ENCODE results near the gene SEC22A. TPM values are rescaled to one million over a fixed set of nuclear protein-coding genes. Genes with fewer than 3 reads are reported as not detected.

Gene SEC22A
- total RNA-seq, 3 donors from 2014 or later = 28.5 to 45.2 (median 33.1) TPM

GRCh38 chr3:123310186-123310585 is 108.4 kb downstream of the SEC22A start:
- intact Hi-C loops (cut with DNase I; ENCODE audit: low total_unique reads) = no loop called here
- Histone ChIP-seq H3K4me1 (no peaks in the 10 kb centered on the region), H3K36me3 (no peaks in the 10 kb centered on the region), H3K27me3 (no peaks in the 10 kb centered on the region), H3K9me3 (no peaks in the 10 kb centered on the region), H3K27ac (no peak overlapping the region), H3K4me3 (no peak overlapping the region)
- TF ChIP-seq CTCF (IDR thresholded peaks at IDR 0.05) (no peak), POLR2AphosphoS5 (IDR thresholded peaks at IDR 0.05) (no peak), POLR2A (IDR thresholded peaks at IDR 0.05) (no peak)
- DNase-seq (ENCODE audit: low spot score in 2 of 2) = no peak

- H3K9me3 ChIP-seq = no peaks in the 10 kb centered on the region
- no peak for DNase-seq (ENCODE audit: low spot score in 2 of 2)
- no peak overlapping the region for H3K4me3 ChIP-seq
- no peaks in the 10 kb centered on the region for H3K4me1 ChIP-seq
- H3K36me3 ChIP-seq = no peaks in the 10 kb centered on the region
- H3K27me3 ChIP-seq = no peaks in the 10 kb centered on the region
- intact Hi-C loops (cut with DNase I; ENCODE audit: low total_unique reads) = no loop called here
- H3K27ac ChIP-seq = no peak overlapping the region
- TF ChIP-seq POLR2AphosphoS5 (IDR thresholded peaks at IDR 0.05) (no peak), CTCF (IDR thresholded peaks at IDR 0.05) (no peak), POLR2A (IDR thresholded peaks at IDR 0.05) (no peak)
These were observed 109.0 kb downstream of the SEC22A start for GRCh38 chr3:123310741-123311140.

- H3K27ac ChIP-seq = no peak overlapping the region
- no peak overlapping the region for H3K4me3 ChIP-seq
- no peaks in the 10 kb centered on the region for H3K4me1 ChIP-seq
- DNase-seq (ENCODE audit: low spot score in 2 of 2) = no peak
- intact Hi-C loops (cut with DNase I; ENCODE audit: low total_unique reads) = no loop called here
- TF ChIP-seq POLR2A (IDR thresholded peaks at IDR 0.05) (no peak), POLR2AphosphoS5 (IDR thresholded peaks at IDR 0.05) (no peak), CTCF (IDR thresholded peaks at IDR 0.05) (no peak)
- H3K36me3 ChIP-seq = no peaks in the 10 kb centered on the region
- no peaks in the 10 kb centered on the region for H3K27me3 ChIP-seq
- no peaks in the 10 kb centered on the region for H3K9me3 ChIP-seq
These were observed 109.5 kb downstream of the SEC22A start for GRCh38 chr3:123311201-123311600.

- no peaks in the 10 kb centered on the region for H3K27me3 ChIP-seq
- no peak overlapping the region for H3K4me3 ChIP-seq
- no peaks in the 10 kb centered on the region for H3K36me3 ChIP-seq
- DNase-seq (ENCODE audit: low spot score in 2 of 2) = no peak
- intact Hi-C loops (cut with DNase I; ENCODE audit: low total_unique reads) = no loop called here
- H3K4me1 ChIP-seq = no peaks in the 10 kb centered on the region
- TF ChIP-seq CTCF (IDR thresholded peaks at IDR 0.05) (no peak), POLR2A (IDR thresholded peaks at IDR 0.05) (no peak)
- no peak overlapping the region for H3K27ac ChIP-seq
- no peaks in the 10 kb centered on the region for H3K9me3 ChIP-seq
These were observed 110.9 kb downstream of the SEC22A start for GRCh38 chr3:123312331-123313265.

GRCh38 chr3:123313889-123314288 is 112.1 kb downstream of the SEC22A start:
- no peak for TF ChIP-seq CTCF (IDR thresholded peaks at IDR 0.05)
- no peak for TF ChIP-seq POLR2AphosphoS5 (IDR thresholded peaks at IDR 0.05)
- no peak for TF ChIP-seq POLR2A (IDR thresholded peaks at IDR 0.05)
- H3K4me1 ChIP-seq = no peaks in the 10 kb centered on the region
- H3K4me3 ChIP-seq = no peak overlapping the region
- no peak overlapping the region for H3K27ac ChIP-seq
- no peak for DNase-seq (ENCODE audit: low spot score in 2 of 2)
- no peaks in the 10 kb centered on the region for H3K36me3 ChIP-seq
- intact Hi-C loops (cut with DNase I; ENCODE audit: low total_unique reads) = no loop called here
- H3K9me3 ChIP-seq = no peaks in the 10 kb centered on the region
- H3K27me3 ChIP-seq = no peaks in the 10 kb centered on the region
